IMR-90 (cell line): Measurements from ENCODE around the gene ENOX1. TPM values are rescaled to one million over a fixed set of nuclear protein-coding genes. Genes with fewer than 3 reads are reported as not detected.

Source experiments
- ATAC-seq: fragments of 200-7000 bp; cut with Tn5 transposase; 2 replicates; pipeline ENCODE4 v1.9.1; 2020; ENCODE audit warnings: low read depth, mild to moderate bottlenecking, moderate library complexity
- BruUV-seq: library from RNA; stranded (reverse); fragments of 400-500 nt; replicated peaks from 2 replicates; lab custom pipeline; 2021; lab: Mats Ljungman, UMichigan
- CTCF ChIA-PET: fragments of 300-600 bp; formaldehyde crosslinking; extraction: SDS; loops from one replicate; lab custom pipeline; 2021; ENCODE audit warnings: antibody characterized with exemption; lab: Yijun Ruan, JAX
- POLR2A ChIA-PET: fragments of 300-600 bp; sonication (Branson Sonifier 250); formaldehyde crosslinking; loops from one replicate; lab custom pipeline; 2022; ENCODE audit warnings: antibody characterized with exemption; ENCODE audit not compliant: unreplicated experiment; lab: Charles Lee
- DNase-seq: peaks from one replicate; pipeline ENCODE4 v3.0.0; 2013
- H2AFZ ChIP-seq: replicated peaks from 2 replicates; pipeline ENCODE3; 2013; ENCODE audit warnings: low read length, mild to moderate bottlenecking; ENCODE audit not compliant: poor library complexity
- H2AK5ac ChIP-seq: 2 replicates; pipeline ENCODE4 v1.6.1; 2013; ENCODE audit warnings: low read depth, low read length, inconsistent platforms
- H2AK9ac ChIP-seq: replicated peaks from 2 replicates; pipeline ENCODE3; 2013; ENCODE audit warnings: mild to moderate bottlenecking, low read depth, low read length, moderate library complexity; ENCODE audit not compliant: poor library complexity
- H2BK120ac ChIP-seq: 2 replicates; pipeline ENCODE4 v1.6.1; 2013; ENCODE audit warnings: low read depth, low read length, inconsistent platforms
- H2BK15ac ChIP-seq: 3 replicates; pipeline ENCODE4 v1.6.1; 2013; ENCODE audit warnings: low read depth, low read length, inconsistent platforms
- H2BK20ac ChIP-seq: 2 replicates; pipeline ENCODE4 v1.6.1; 2013; ENCODE audit warnings: low read depth, mild to moderate bottlenecking, inconsistent platforms, low read length, moderate library complexity
- H2BK5ac ChIP-seq: 2 replicates; pipeline ENCODE4 v1.6.1; 2013; ENCODE audit warnings: mild to moderate bottlenecking, low read depth, low read length, inconsistent platforms; ENCODE audit not compliant: poor library complexity, severe bottlenecking
- H3K14ac ChIP-seq: replicated peaks from 2 replicates; pipeline ENCODE4 v1.6.1; 2013; ENCODE audit warnings: low read depth, low read length, inconsistent platforms
- H3K18ac ChIP-seq: 2 replicates; pipeline ENCODE4 v1.6.1; 2013; ENCODE audit warnings: low read depth, low read length, control low read depth
- H3K23ac ChIP-seq: 2 replicates; pipeline ENCODE4 v1.6.1; 2013; ENCODE audit warnings: low read depth, low read length, inconsistent platforms
- H3K27ac ChIP-seq: 2 replicates; pipeline ENCODE4 v1.5.1; 2013; ENCODE audit warnings: mild to moderate bottlenecking, control low read depth, low read length; ENCODE audit not compliant: insufficient read depth
- H3K27me3 ChIP-seq: 2 replicates; pipeline ENCODE4 v1.6.1; 2013; ENCODE audit warnings: low read length; ENCODE audit not compliant: control insufficient read depth, insufficient read depth
- H3K36me3 ChIP-seq: 2 replicates; pipeline ENCODE4 v1.6.1; 2013; ENCODE audit warnings: low read length, mixed read lengths; ENCODE audit not compliant: control insufficient read depth, insufficient read depth
- H3K4ac ChIP-seq: 2 replicates; pipeline ENCODE4 v1.6.1; 2013; ENCODE audit warnings: low read depth, low read length, inconsistent platforms
- H3K4me1 ChIP-seq: 2 replicates; pipeline ENCODE4 v1.6.1; 2013; ENCODE audit warnings: low read length, mixed read lengths; ENCODE audit not compliant: control insufficient read depth, insufficient read depth
- H3K4me2 ChIP-seq: 2 replicates; pipeline ENCODE4 v1.6.1; 2013; ENCODE audit warnings: low read depth, mild to moderate bottlenecking, control low read depth, low read length, moderate library complexity
- H3K4me3 ChIP-seq: 2 replicates; pipeline ENCODE4 v1.5.1; 2013; ENCODE audit warnings: low read depth, mild to moderate bottlenecking, control low read depth, low read length, moderate library complexity; ENCODE audit not compliant: insufficient read depth
- H3K56ac ChIP-seq: 2 replicates; pipeline ENCODE4 v1.6.1; 2013; ENCODE audit warnings: low read length, inconsistent platforms; ENCODE audit not compliant: insufficient read depth; ENCODE audit errors: extremely low read depth
- H3K79me1 ChIP-seq, 2 experiments: 2 replicates each; pipeline ENCODE4 v1.6.1; 2013; ENCODE audit warnings: low read length in 2 of 2, inconsistent platforms in 1 of 2, low read depth in 1 of 2
- H3K9ac ChIP-seq: 2 replicates; pipeline ENCODE4 v1.6.1; 2013; ENCODE audit warnings: low read depth, low read length, control low read depth
- H3K9me1 ChIP-seq: 2 replicates; pipeline ENCODE4 v1.6.1; 2013; ENCODE audit warnings: low read length, inconsistent platforms; ENCODE audit not compliant: insufficient read depth
- H3K9me3 ChIP-seq: 2 replicates; pipeline ENCODE4 v1.6.1; 2013; ENCODE audit warnings: low read length; ENCODE audit not compliant: control insufficient read depth, insufficient read depth
- H4K20me1 ChIP-seq: 2 replicates; pipeline ENCODE4 v1.6.1; 2013; ENCODE audit warnings: low read length, inconsistent platforms; ENCODE audit not compliant: insufficient read depth
- H4K5ac ChIP-seq: 2 replicates; pipeline ENCODE4 v1.6.1; 2013; ENCODE audit warnings: mild to moderate bottlenecking, low read depth, low read length, control low read depth
- H4K8ac ChIP-seq, 2 experiments: 2 replicates each; pipeline ENCODE4 v1.6.1; 2013; ENCODE audit warnings: low read depth in 2 of 2, low read length in 2 of 2, control low read depth in 1 of 2, inconsistent platforms in 1 of 2
- H4K91ac ChIP-seq: 2 replicates; pipeline ENCODE4 v1.6.1; 2013; ENCODE audit warnings: low read depth, low read length, inconsistent platforms; ENCODE audit not compliant: insufficient read depth
- BHLHE40 ChIP-seq: fragments of 150-350 bp; IDR thresholded peaks from 2 replicates; pipeline ENCODE4 v1.6.1; 2016; ENCODE audit warnings: mild to moderate bottlenecking, low read depth, low read length
- CEBPB ChIP-seq: IDR thresholded peaks from 2 replicates; pipeline ENCODE4 v1.6.1; 2012; ENCODE audit warnings: low read depth, low read length, improper control_type of control experiment
- CHD1 ChIP-seq: IDR thresholded peaks from 2 replicates; pipeline ENCODE4 v1.6.1; 2012; ENCODE audit warnings: low read depth, low read length, improper control_type of control experiment
- FOS ChIP-seq: fragments of 150-350 bp; IDR thresholded peaks from 2 replicates; pipeline ENCODE4 v1.6.1; 2016; ENCODE audit warnings: low read depth, low read length
- MAFK ChIP-seq: IDR thresholded peaks from 2 replicates; pipeline ENCODE4 v1.6.1; 2012; ENCODE audit warnings: low read depth, low read length, improper control_type of control experiment
- MAZ ChIP-seq: IDR thresholded peaks from 2 replicates; pipeline ENCODE4 v1.6.1; 2012; ENCODE audit warnings: low read depth, mild to moderate bottlenecking, low read length, improper control_type of control experiment, moderate library complexity, borderline replicate concordance
- MXI1 ChIP-seq: IDR thresholded peaks from 2 replicates; pipeline ENCODE4 v1.6.1; 2012; ENCODE audit warnings: low read depth, mild to moderate bottlenecking, low read length, moderate library complexity, borderline replicate concordance
- NFE2L2 ChIP-seq: fragments of 150-350 bp; IDR thresholded peaks from 2 replicates; pipeline ENCODE4 v1.6.1; 2016; ENCODE audit warnings: low read depth, mild to moderate bottlenecking, low read length
- POLR2A ChIP-seq: IDR thresholded peaks from 2 replicates; pipeline ENCODE4 v1.6.1; 2012; ENCODE audit warnings: mild to moderate bottlenecking, low read depth, low read length
- RAD21 ChIP-seq: IDR thresholded peaks from 2 replicates; pipeline ENCODE4 v1.6.1; 2012; ENCODE audit warnings: low read length, improper control_type of control experiment
- RCOR1 ChIP-seq: IDR thresholded peaks from 2 replicates; pipeline ENCODE4 v1.6.1; 2012; ENCODE audit warnings: mild to moderate bottlenecking, low read length, improper control_type of control experiment; ENCODE audit not compliant: insufficient replicate concordance
- RFX5 ChIP-seq: IDR thresholded peaks from 2 replicates; pipeline ENCODE4 v1.8.0; 2012; ENCODE audit warnings: low read depth, mild to moderate bottlenecking, low read length, moderate library complexity
- SMC3 ChIP-seq: fragments of 150-350 bp; IDR thresholded peaks from 2 replicates; pipeline ENCODE4 v1.6.1; 2016; ENCODE audit warnings: low read depth, mild to moderate bottlenecking, antibody characterized with exemption, low read length, moderate library complexity
- WGBS, 2 experiments: methylation state at CpG; one replicate each; pipeline versions ENCODE4 v1.1.5 to v1.1.7; 2013; ENCODE audit warnings: missing lambda C conversion rate in 2 of 2; ENCODE audit not compliant: insufficient read length in 1 of 2; ENCODE audit errors: extremely low coverage in 2 of 2; 5-methylcytosine and 5-hydroxymethylcytosine counted together
- dilution Hi-C: fragments of 300-500 bp; cut with HindIII; formaldehyde crosslinking; loops from one replicate; pipeline ENCODE4 v1.14.3; 2018; ENCODE audit warnings: low sequenced_read_pairs; ENCODE audit not compliant: unreplicated experiment
- in situ Hi-C: fragments of 300-500 bp; cut with MboI; formaldehyde crosslinking; loops from 3 replicates; pipeline ENCODE4 v1.14.3; 2019; ENCODE audit warnings: low sequenced_read_pairs, inconsistent platforms, mixed read lengths
- intact Hi-C: fragments of 100-400 bp; cut with micrococcal nuclease; formaldehyde crosslinking; loops from 2 replicates; pipeline ENCODE4 v1.10.0; 2022
- polyA plus RNA-seq, 3 experiments: library from polyadenylated mRNA; depleted of rRNA; stranded (reverse); fragments of >200 nt; gene quantifications; 2 replicates each; pipeline ENCODE4 v1.2.3, GENCODE V29; 2012; ENCODE audit warnings: low replicate concordance in 1 of 3
- total RNA-seq: library from RNA; depleted of rRNA; stranded (reverse); fragments of >200 nt; gene quantifications from 2 replicates; pipeline ENCODE4 v1.2.3, GENCODE V29; 2012
- TF ChIP-seq, protein P1 (sequence below): conservative IDR thresholded peaks from 2 replicates; pipeline ENCODE4 v1.5.1; 2012; ENCODE audit warnings: mild to moderate bottlenecking, low read depth, low read length, improper control_type of control experiment
- TF ChIP-seq, protein P2 (sequence below): fragments of 150-350 bp; IDR thresholded peaks from 2 replicates; pipeline ENCODE4 v1.6.1; 2017; ENCODE audit warnings: mild to moderate bottlenecking, antibody characterized with exemption, low read length, low read depth
- TF ChIP-seq, protein P3 (sequence below): fragments of 150-350 bp; IDR thresholded peaks from 2 replicates; pipeline ENCODE4 v1.6.1; 2016; ENCODE audit warnings: low read depth, mild to moderate bottlenecking, low read length, moderate library complexity, borderline replicate concordance

Gene ENOX1
- total and polyA plus RNA-seq, 2 of the 4 experiments (the other 2 are of a cell fraction), result 0.99 to 1.3 TPM

DNA sequence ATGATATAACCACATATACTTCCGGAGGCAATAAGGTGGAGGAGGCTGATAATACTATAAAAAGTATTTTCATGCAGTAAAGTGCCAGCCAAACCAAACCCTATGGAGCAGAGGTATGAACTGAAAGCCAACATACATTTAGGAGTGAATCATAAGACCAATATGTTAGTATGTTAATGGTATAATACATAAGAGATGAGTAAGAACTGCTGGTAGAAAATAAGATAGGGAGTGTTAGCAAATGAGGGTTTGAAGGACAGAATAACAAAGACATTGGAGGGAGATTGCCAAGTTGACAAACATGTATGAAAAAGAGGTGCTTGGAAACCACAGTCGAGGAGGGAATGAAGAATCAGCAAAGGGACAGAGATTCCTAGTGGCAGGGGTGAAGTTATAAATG is 10.8 kb downstream of the ENOX1 start:
- Histone ChIP-seq H2BK120ac (no peak overlapping the region), H3K18ac (no peak overlapping the region), H3K14ac (no peak overlapping the region), H3K27ac (no peak overlapping the region), H3K9me3 (no peaks in the 10 kb centered on the region), H3K9me1 (no peaks in the 10 kb centered on the region), H2AFZ (no peak overlapping the region), H4K5ac (no peak overlapping the region), H3K4me1 (no peaks in the 10 kb centered on the region), H3K4me3 (no peak overlapping the region), H2AK9ac (no peak overlapping the region), H2BK5ac (no peak overlapping the region), H3K27me3 (peaks cover 6% of the 10 kb centered on the region), H4K20me1 (no peaks in the 10 kb centered on the region), H3K79me1 (no peaks in the 10 kb centered on the region), H4K8ac (no peak overlapping the region), H2BK15ac (no peak overlapping the region), H2AK5ac (no peak overlapping the region), H3K56ac (no peak overlapping the region), H3K4me2 (no peak overlapping the region), H3K23ac (no peak overlapping the region), H3K9ac (no peak overlapping the region), H3K36me3 (no peaks in the 10 kb centered on the region), H2BK20ac (no peak overlapping the region), H4K91ac (no peak overlapping the region), H3K4ac (no peak overlapping the region)
- ChIA-PET CTCF (no interaction called here), POLR2A (no interaction called here)
- no peak for TF ChIP-seq MXI1
- TF ChIP-seq, protein P1, sequence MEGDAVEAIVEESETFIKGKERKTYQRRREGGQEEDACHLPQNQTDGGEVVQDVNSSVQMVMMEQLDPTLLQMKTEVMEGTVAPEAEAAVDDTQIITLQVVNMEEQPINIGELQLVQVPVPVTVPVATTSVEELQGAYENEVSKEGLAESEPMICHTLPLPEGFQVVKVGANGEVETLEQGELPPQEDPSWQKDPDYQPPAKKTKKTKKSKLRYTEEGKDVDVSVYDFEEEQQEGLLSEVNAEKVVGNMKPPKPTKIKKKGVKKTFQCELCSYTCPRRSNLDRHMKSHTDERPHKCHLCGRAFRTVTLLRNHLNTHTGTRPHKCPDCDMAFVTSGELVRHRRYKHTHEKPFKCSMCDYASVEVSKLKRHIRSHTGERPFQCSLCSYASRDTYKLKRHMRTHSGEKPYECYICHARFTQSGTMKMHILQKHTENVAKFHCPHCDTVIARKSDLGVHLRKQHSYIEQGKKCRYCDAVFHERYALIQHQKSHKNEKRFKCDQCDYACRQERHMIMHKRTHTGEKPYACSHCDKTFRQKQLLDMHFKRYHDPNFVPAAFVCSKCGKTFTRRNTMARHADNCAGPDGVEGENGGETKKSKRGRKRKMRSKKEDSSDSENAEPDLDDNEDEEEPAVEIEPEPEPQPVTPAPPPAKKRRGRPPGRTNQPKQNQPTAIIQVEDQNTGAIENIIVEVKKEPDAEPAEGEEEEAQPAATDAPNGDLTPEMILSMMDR, result no peak
- TF ChIP-seq CEBPB, result no peak
- TF ChIP-seq, protein P2, sequence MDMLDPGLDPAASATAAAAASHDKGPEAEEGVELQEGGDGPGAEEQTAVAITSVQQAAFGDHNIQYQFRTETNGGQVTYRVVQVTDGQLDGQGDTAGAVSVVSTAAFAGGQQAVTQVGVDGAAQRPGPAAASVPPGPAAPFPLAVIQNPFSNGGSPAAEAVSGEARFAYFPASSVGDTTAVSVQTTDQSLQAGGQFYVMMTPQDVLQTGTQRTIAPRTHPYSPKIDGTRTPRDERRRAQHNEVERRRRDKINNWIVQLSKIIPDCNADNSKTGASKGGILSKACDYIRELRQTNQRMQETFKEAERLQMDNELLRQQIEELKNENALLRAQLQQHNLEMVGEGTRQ, result no peak
- no peak for TF ChIP-seq SMC3
- TF ChIP-seq RFX5, result no peak
- TF ChIP-seq, protein P3, sequence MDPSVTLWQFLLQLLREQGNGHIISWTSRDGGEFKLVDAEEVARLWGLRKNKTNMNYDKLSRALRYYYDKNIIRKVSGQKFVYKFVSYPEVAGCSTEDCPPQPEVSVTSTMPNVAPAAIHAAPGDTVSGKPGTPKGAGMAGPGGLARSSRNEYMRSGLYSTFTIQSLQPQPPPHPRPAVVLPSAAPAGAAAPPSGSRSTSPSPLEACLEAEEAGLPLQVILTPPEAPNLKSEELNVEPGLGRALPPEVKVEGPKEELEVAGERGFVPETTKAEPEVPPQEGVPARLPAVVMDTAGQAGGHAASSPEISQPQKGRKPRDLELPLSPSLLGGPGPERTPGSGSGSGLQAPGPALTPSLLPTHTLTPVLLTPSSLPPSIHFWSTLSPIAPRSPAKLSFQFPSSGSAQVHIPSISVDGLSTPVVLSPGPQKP, result no peak
- TF ChIP-seq FOS, result no peak
- no peak for TF ChIP-seq MAZ
- TF ChIP-seq NFE2L2, result no peak
- no peak for TF ChIP-seq POLR2A
- TF ChIP-seq MAFK, result no peak
- TF ChIP-seq BHLHE40, result no peak
- no peak for TF ChIP-seq CHD1
- TF ChIP-seq RCOR1, result no peak
- no peak for TF ChIP-seq RAD21
- dilution Hi-C loops (no loop called here), intact Hi-C loops (no loop called here), in situ Hi-C loops (loop anchor here (25.0 kb wide), 1 partner anchor 1189 kb away; no protein-coding TSS in a partner anchor)
- ATAC-seq, result no peak
- no CpG with 5 or more reads among the region's 2 CpGs for WGBS, 2 experiments
- DNase-seq, result no peak
- no TSS peak for BruUV-seq
